NT2/D1 (cell line): ENCODE data around the gene RANGAP1.

Experiments
- YY1 ChIP-seq: IDR thresholded peaks from 2 replicates; pipeline ENCODE4 v1.6.1; 2011; ENCODE audit not compliant: insufficient read length, insufficient read depth
- ZNF274 ChIP-seq: IDR thresholded peaks from 2 replicates; pipeline ENCODE4 v1.6.1; 2011; ENCODE audit warnings: mild to moderate bottlenecking, low read depth, low read length

GRCh38 chr22:41263704-41264103, 22.3 kb downstream of the RANGAP1 start:
- no peak for TF ChIP-seq ZNF274
- no peak for TF ChIP-seq YY1
